ENCODE data around the gene CNOT1. TPM values are rescaled to one million over a fixed set of nuclear protein-coding genes. Genes with fewer than 3 reads are reported as not detected.

CNOT1 gene
- total RNA-seq, 4 donors from 2014 or later: 93.8 to 124 (median 110) TPM

- Histone ChIP-seq H3K27me3 (peaks cover 18% of the 10 kb centered on the region), H3K36me3 (no peaks in the 10 kb centered on the region), H3K4me1 (peaks cover 0 to 10% (median 0%) of the 10 kb centered on the region in 3 donors), H3K4me3 (no peak overlapping the region), H3K27ac (no peak overlapping the region), H3K9me3 (no peaks in the 10 kb centered on the region)
- WGBS, 2 donors (ENCODE audit: low coverage in 1 of 2): no CpG with 5 or more reads among the region's 9 CpGs
- ATAC-seq: no peak
- TF ChIP-seq, protein P1, sequence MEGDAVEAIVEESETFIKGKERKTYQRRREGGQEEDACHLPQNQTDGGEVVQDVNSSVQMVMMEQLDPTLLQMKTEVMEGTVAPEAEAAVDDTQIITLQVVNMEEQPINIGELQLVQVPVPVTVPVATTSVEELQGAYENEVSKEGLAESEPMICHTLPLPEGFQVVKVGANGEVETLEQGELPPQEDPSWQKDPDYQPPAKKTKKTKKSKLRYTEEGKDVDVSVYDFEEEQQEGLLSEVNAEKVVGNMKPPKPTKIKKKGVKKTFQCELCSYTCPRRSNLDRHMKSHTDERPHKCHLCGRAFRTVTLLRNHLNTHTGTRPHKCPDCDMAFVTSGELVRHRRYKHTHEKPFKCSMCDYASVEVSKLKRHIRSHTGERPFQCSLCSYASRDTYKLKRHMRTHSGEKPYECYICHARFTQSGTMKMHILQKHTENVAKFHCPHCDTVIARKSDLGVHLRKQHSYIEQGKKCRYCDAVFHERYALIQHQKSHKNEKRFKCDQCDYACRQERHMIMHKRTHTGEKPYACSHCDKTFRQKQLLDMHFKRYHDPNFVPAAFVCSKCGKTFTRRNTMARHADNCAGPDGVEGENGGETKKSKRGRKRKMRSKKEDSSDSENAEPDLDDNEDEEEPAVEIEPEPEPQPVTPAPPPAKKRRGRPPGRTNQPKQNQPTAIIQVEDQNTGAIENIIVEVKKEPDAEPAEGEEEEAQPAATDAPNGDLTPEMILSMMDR (IDR thresholded peaks at IDR 0.05): no peak
- no peak for TF ChIP-seq EP300 (IDR thresholded peaks at IDR 0.05)
- TF ChIP-seq POLR2AphosphoS5 (IDR thresholded peaks at IDR 0.05): no peak
- no peak for TF ChIP-seq POLR2A (IDR thresholded peaks at IDR 0.05)
These were observed 120.2 kb downstream of the CNOT1 start for GRCh38 chr16:58509256-58510096.

DNA sequence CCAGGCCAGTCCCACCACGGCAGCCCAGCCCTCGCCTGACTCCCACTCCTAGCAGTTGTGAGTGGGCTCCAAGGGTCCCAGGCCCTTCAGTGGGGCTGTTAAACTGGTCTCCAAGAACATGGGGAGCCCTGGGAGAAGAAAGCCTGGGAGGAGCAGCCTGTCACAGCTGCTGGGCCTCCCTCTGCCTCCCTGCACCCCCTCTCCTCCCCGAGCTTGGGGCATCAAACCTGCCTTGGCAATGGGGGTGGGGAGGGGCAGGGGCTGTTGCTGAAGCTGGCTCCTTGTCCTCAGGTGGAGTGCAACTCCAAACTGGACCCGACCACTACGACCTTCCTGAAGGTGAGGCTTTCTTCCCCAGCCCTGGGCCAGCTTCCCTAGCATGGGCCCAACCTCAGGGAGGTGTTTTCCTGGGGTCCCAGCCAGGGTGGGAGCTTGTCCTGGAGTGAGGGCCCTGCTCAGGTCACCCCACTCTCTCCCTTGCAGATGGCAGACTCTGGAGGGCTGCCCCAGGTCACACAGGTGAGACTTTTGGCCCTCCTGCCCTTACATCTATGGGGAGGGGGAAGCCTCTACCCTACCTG, 120.9 kb downstream of the CNOT1 start:
- Histone ChIP-seq H3K27me3 (peaks cover 25% of the 10 kb centered on the region), H3K4me1 (peaks cover 0 to 6% (median 0%) of the 10 kb centered on the region in 3 donors), H3K9me3 (no peaks in the 10 kb centered on the region), H3K27ac (no peak overlapping the region), H3K36me3 (no peaks in the 10 kb centered on the region), H3K4me3 (no peak overlapping the region)
- WGBS, 2 donors (ENCODE audit: low coverage in 1 of 2): 80% methylated on average over 1 of the region's 5 CpGs; no CpG with 5 or more reads in 1 of the 2 donors
- no peak for ATAC-seq
- no peak for TF ChIP-seq POLR2A (IDR thresholded peaks at IDR 0.05)
- TF ChIP-seq POLR2AphosphoS5 (IDR thresholded peaks at IDR 0.05): no peak
- TF ChIP-seq, protein P1 (IDR thresholded peaks at IDR 0.05): no peak
- TF ChIP-seq EP300 (IDR thresholded peaks at IDR 0.05): no peak

DNA sequence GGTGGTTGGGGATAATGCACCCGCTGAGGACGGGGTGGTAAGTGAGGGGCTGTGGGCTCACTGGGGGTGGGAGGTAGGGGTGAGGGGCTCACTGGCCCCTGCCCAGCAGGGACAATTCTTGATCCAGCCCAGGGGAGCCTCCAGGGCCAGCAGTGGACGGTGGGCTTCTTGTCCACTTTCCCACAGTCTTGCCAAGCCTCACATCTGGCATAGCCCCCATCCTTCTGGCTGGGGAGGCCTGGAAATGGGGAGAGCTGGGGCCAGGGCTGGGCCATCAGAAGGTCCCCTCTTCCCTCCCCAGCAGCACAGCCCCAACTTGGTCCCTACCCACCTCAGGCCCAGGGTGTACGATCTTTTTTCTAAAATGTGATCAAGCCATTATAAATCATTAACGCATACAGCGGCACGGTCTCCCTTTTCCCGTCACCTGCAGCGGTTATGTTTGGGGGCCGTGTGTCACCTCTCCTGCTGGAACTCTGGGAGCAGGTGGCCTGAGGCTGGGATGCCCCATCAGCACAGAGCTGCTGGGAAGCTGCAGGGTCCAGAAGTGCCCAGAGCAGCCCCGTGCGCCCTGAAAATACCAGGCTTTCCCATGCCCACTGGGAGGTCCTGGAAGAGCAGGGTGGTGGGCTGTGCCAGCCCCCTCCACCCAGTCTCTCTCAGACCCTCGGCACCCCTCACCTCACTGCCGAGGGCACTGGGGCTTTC, 121.5 kb downstream of the CNOT1 start:
- no peak overlapping the region for H3K4me3 ChIP-seq
- TF ChIP-seq POLR2A (IDR thresholded peaks at IDR 0.05) (no peak), EP300 (IDR thresholded peaks at IDR 0.05) (no peak), POLR2AphosphoS5 (IDR thresholded peaks at IDR 0.05) (no peak)
- TF ChIP-seq, protein P1 (IDR thresholded peaks at IDR 0.05): no peak
- WGBS, 2 donors (ENCODE audit: low coverage in 1 of 2): 89 to 100% methylated on average over 1 to 9 of the region's 14 CpGs

GRCh38 chr16:58507195-58507962, 122.2 kb downstream of the CNOT1 start:
- H3K9me3 ChIP-seq: no peaks in the 10 kb centered on the region
- no peaks in the 10 kb centered on the region for H3K36me3 ChIP-seq
- no peak overlapping the region for H3K4me3 ChIP-seq
- H3K27me3 ChIP-seq: peaks cover 38% of the 10 kb centered on the region
- TF ChIP-seq POLR2AphosphoS5 (IDR thresholded peaks at IDR 0.05) (no peak), POLR2A (IDR thresholded peaks at IDR 0.05) (no peak), EP300 (IDR thresholded peaks at IDR 0.05) (no peak)
- TF ChIP-seq, protein P1 (IDR thresholded peaks at IDR 0.05): no peak
- 74% methylated on average over 6 of the region's 15 CpGs; no CpG with 5 or more reads in 1 of the 2 donors for WGBS, 2 donors (ENCODE audit: low coverage in 1 of 2)
- peaks cover 0 to 6% (median 0%) of the 10 kb centered on the region in 3 donors for H3K4me1 ChIP-seq
- no peak overlapping the region for H3K27ac ChIP-seq
- no peak for ATAC-seq

More for the DNA sequence above, 121.5 kb downstream of the CNOT1 start:
- no peaks in the 10 kb centered on the region for H3K9me3 ChIP-seq
- no peak overlapping the region for H3K27ac ChIP-seq
- H3K27me3 ChIP-seq: peaks cover 30% of the 10 kb centered on the region
- ATAC-seq: no peak
- H3K4me1 ChIP-seq: peaks cover 0 to 6% (median 0%) of the 10 kb centered on the region in 3 donors
- H3K36me3 ChIP-seq: no peaks in the 10 kb centered on the region
